ENCODE results near the gene RPS6KA2. TPM values are rescaled to one million over a fixed set of nuclear protein-coding genes. Genes with fewer than 3 reads are reported as not detected.

The RPS6KA2 gene
- total RNA-seq, 1 experiment from 2014 or later = 12.3 TPM

- no peak overlapping the region for H3K14ac ChIP-seq (ENCODE audit: insufficient read depth, low read length)
- H3K56ac ChIP-seq (ENCODE audit: insufficient read length, low read depth, low read length) = no peak overlapping the region
- no peak overlapping the region for H2BK20ac ChIP-seq (ENCODE audit: low read depth, low read length, poor library complexity, severe bottlenecking)
- H3K4me1 Mint-ChIP-seq = no peaks in the 10 kb centered on the region
- H3K23ac ChIP-seq (ENCODE audit: insufficient read length, low read depth, low read length) = no peak overlapping the region
- WGBS (ENCODE audit: extremely low coverage, insufficient read length, low lambda C conversion rate) = no CpG with 5 or more reads among the region's 11 CpGs
- TF ChIP-seq, protein P1, sequence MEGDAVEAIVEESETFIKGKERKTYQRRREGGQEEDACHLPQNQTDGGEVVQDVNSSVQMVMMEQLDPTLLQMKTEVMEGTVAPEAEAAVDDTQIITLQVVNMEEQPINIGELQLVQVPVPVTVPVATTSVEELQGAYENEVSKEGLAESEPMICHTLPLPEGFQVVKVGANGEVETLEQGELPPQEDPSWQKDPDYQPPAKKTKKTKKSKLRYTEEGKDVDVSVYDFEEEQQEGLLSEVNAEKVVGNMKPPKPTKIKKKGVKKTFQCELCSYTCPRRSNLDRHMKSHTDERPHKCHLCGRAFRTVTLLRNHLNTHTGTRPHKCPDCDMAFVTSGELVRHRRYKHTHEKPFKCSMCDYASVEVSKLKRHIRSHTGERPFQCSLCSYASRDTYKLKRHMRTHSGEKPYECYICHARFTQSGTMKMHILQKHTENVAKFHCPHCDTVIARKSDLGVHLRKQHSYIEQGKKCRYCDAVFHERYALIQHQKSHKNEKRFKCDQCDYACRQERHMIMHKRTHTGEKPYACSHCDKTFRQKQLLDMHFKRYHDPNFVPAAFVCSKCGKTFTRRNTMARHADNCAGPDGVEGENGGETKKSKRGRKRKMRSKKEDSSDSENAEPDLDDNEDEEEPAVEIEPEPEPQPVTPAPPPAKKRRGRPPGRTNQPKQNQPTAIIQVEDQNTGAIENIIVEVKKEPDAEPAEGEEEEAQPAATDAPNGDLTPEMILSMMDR (conservative IDR thresholded peaks at IDR 0.05) = no peak
- DNase-seq = no peak
- no peak overlapping the region for H4K5ac ChIP-seq (ENCODE audit: insufficient read length, low read depth, low read length)
- no peak overlapping the region for H3K4me3 Mint-ChIP-seq
- H2AFZ ChIP-seq (ENCODE audit: low read length) = no peak overlapping the region
- H2BK15ac ChIP-seq (ENCODE audit: low read depth, low read length) = no peak overlapping the region
- H3K9me3 Mint-ChIP-seq = no peaks in the 10 kb centered on the region
- H4K20me1 ChIP-seq (ENCODE audit: control insufficient read depth, insufficient read depth, insufficient read length) = no peaks in the 10 kb centered on the region
- H2AK5ac ChIP-seq (ENCODE audit: insufficient read length, low read length) = no peak overlapping the region
- H3K27me3 ChIP-seq (ENCODE audit: insufficient read depth, low read length) = no peaks in the 10 kb centered on the region
- no peak overlapping the region for H3T11ph ChIP-seq (ENCODE audit: low read length)
- no peak overlapping the region for H4K8ac ChIP-seq (replicated peaks; ENCODE audit: insufficient read length, low read depth, low read length)
- H3K23me2 ChIP-seq (ENCODE audit: insufficient read length, low read depth, low read length, poor library complexity, severe bottlenecking) = no peaks in the 10 kb centered on the region
- H2BK12ac ChIP-seq (ENCODE audit: insufficient read length, low read depth, low read length) = no peak overlapping the region
- no peak overlapping the region for H3K18ac ChIP-seq (ENCODE audit: insufficient read length, low read depth, low read length)
- H3K27me3 Mint-ChIP-seq (ENCODE audit: low read depth) = no peaks in the 10 kb centered on the region
- no peak overlapping the region for H2BK120ac ChIP-seq (ENCODE audit: low read depth, low read length, poor library complexity, severe bottlenecking)
- no peaks in the 10 kb centered on the region for H3K79me2 ChIP-seq (ENCODE audit: insufficient read depth, low read length)
- no peak overlapping the region for H3K4ac ChIP-seq (ENCODE audit: low read depth, low read length)
- no peak overlapping the region for H2BK5ac ChIP-seq (ENCODE audit: insufficient read length, low read length)
- H3K79me1 ChIP-seq (ENCODE audit: insufficient read depth, low read depth, low read length, poor library complexity, severe bottlenecking) = no peaks in the 10 kb centered on the region
- no peak overlapping the region for H3K9ac ChIP-seq (ENCODE audit: extremely low read depth, insufficient read length, low read length)
- H3K27ac ChIP-seq (ENCODE audit: insufficient read length, low read depth, low read length) = no peak overlapping the region
- no peaks in the 10 kb centered on the region for H3K4me1 ChIP-seq (ENCODE audit: insufficient read depth, low read length)
- H3K4me2 ChIP-seq (ENCODE audit: insufficient read depth, insufficient read length, low read length) = no peak overlapping the region
- no peak overlapping the region for H4K91ac ChIP-seq (ENCODE audit: insufficient read length, low read depth, low read length)
- H3K27ac Mint-ChIP-seq = no peak overlapping the region
- peaks cover 0 to 2% (median 0%) of the 10 kb centered on the region in 3 experiments; a peak in 2 of 7 replicates for H3K36me3 Mint-ChIP-seq (ENCODE audit: insufficient read depth in 1 of 3, low read depth in 3 of 3)
- H3K9me3 ChIP-seq (ENCODE audit: control insufficient read depth, low read depth, low read length) = no peaks in the 10 kb centered on the region
These were observed 186.9 kb downstream of the RPS6KA2 start for GRCh38 chr6:166440106-166440505.
